ENCODE data around the gene SNX25.
A peak's percentile ranks its signal among the peaks of the same experiment; 100 is the strongest.

The SNX25 gene

GRCh38 chr4:185265942-185266341, 56.5 kb downstream of the SNX25 start:
- FAIRE-seq = peak; percentile 77
- no peak for TF ChIP-seq CTCF (IDR thresholded peaks at IDR 0.05; ENCODE audit: insufficient read depth, missing control alignments)
- no peak for DNase-seq (ENCODE audit: insufficient read length, low spot score)

GRCh38 chr4:185269286-185269685, 59.9 kb downstream of the SNX25 start:
- FAIRE-seq (no peak), DNase-seq (ENCODE audit: insufficient read length, low spot score) (no peak)
- no peak for TF ChIP-seq CTCF (IDR thresholded peaks at IDR 0.05; ENCODE audit: insufficient read depth, missing control alignments)

- no peak for DNase-seq (ENCODE audit: insufficient read length, low spot score)
- TF ChIP-seq CTCF (IDR thresholded peaks at IDR 0.05; ENCODE audit: insufficient read depth, missing control alignments) = no peak
- FAIRE-seq = no peak
Measured at GRCh38 chr4:185270037-185270436, 60.6 kb downstream of the SNX25 start.

GRCh38 chr4:185270885-185271284, 61.5 kb downstream of the SNX25 start:
- TF ChIP-seq CTCF (IDR thresholded peaks at IDR 0.05; ENCODE audit: insufficient read depth, missing control alignments) = no peak
- no peak for DNase-seq (ENCODE audit: insufficient read length, low spot score)
- no peak for FAIRE-seq

- no peak for TF ChIP-seq CTCF (IDR thresholded peaks at IDR 0.05; ENCODE audit: insufficient read depth, missing control alignments)
- no peak for FAIRE-seq
- no peak for DNase-seq (ENCODE audit: insufficient read length, low spot score)
Measured at GRCh38 chr4:185272245-185272644, 62.8 kb downstream of the SNX25 start.

- FAIRE-seq (no peak), DNase-seq (ENCODE audit: insufficient read length, low spot score) (no peak)
- TF ChIP-seq CTCF (IDR thresholded peaks at IDR 0.05; ENCODE audit: insufficient read depth, missing control alignments) = no peak
Measured at GRCh38 chr4:185275501-185275900, 66.1 kb downstream of the SNX25 start.

- FAIRE-seq = no peak
- TF ChIP-seq CTCF (IDR thresholded peaks at IDR 0.05; ENCODE audit: insufficient read depth, missing control alignments) = no peak
- DNase-seq (ENCODE audit: insufficient read length, low spot score) = no peak
Measured at GRCh38 chr4:185276036-185276435, 66.6 kb downstream of the SNX25 start.
